Naive thymus-derived CD4-positive, alpha-beta T cell (primary cell): ENCODE results near the gene PTH2. TPM values are rescaled to one million over a fixed set of nuclear protein-coding genes. Genes with fewer than 3 reads are reported as not detected.
A peak's percentile ranks its signal among the peaks of the same experiment; 100 is the strongest.

Source experiments
- ATAC-seq: fragments of 150-1000 bp; cut with Tn5 transposase; 2 replicates; pipeline ENCODE4 v1.10.0; 2021; ENCODE audit warnings: mild to moderate bottlenecking, moderate library complexity
- CTCF ChIA-PET: fragments of 350-600 bp; sonication (Branson Sonifier 250); formaldehyde crosslinking; loops from one replicate; lab custom pipeline; 2021; ENCODE audit warnings: antibody characterized with exemption; lab: Charles Lee
- POLR2A ChIA-PET: fragments of 350-600 bp; sonication (Branson Sonifier 250); formaldehyde crosslinking; loops from one replicate; lab custom pipeline; 2021; ENCODE audit warnings: antibody characterized with exemption, inconsistent platforms; lab: Charles Lee
- DNase-seq, 9 donors: peaks; one replicate each; pipeline versions ENCODE4 v3.0.0 to v3.0.0-alpha.2; 2020 to 2022; ENCODE audit warnings: mixed read lengths in 1 of 9
- H3K27ac ChIP-seq: one replicate; pipeline ENCODE4 v1.7.0; 2013; ENCODE audit warnings: mild to moderate bottlenecking, low read depth, low read length, moderate library complexity
- H3K27me3 ChIP-seq, 2 donors: one replicate each; pipeline ENCODE4 v1.7.0; 2013; ENCODE audit warnings: low read length in 2 of 2, mild to moderate bottlenecking in 2 of 2, moderate library complexity in 2 of 2; ENCODE audit not compliant: control insufficient read depth in 2 of 2, insufficient read depth in 2 of 2
- H3K36me3 ChIP-seq, 3 experiments: 1 replicate in 2 of 3; 2 replicates in 1 of 3; pipeline ENCODE4 v1.7.0; 2013; ENCODE audit warnings: low read length in 3 of 3, mild to moderate bottlenecking in 3 of 3, moderate library complexity in 1 of 3; ENCODE audit not compliant: insufficient read depth in 3 of 3, control insufficient read depth in 2 of 3
- H3K4me1 ChIP-seq, 2 donors: one replicate each; pipeline ENCODE4 v1.7.0; 2013; ENCODE audit warnings: low read length in 2 of 2, mild to moderate bottlenecking in 2 of 2, moderate library complexity in 1 of 2; ENCODE audit not compliant: control insufficient read depth in 2 of 2, insufficient read depth in 2 of 2
- H3K4me3 ChIP-seq: 2 replicates; pipeline ENCODE4 v1.7.0; 2013; ENCODE audit warnings: mild to moderate bottlenecking, low read length
- H3K9me3 ChIP-seq, 3 experiments: 1 replicate in 2 of 3; 2 replicates in 1 of 3; pipeline ENCODE4 v1.7.0; 2013; ENCODE audit warnings: low read length in 3 of 3; ENCODE audit not compliant: control insufficient read depth in 2 of 3
- H3K27ac Mint-ChIP-seq, 9 donors: one replicate each; pipeline ENCODE4 v1.8.0; 2020 to 2022; ENCODE audit warnings: mixed read lengths in 9 of 9, mild to moderate bottlenecking in 8 of 9, moderate library complexity in 5 of 9, inconsistent platforms in 2 of 9
- H3K27me3 Mint-ChIP-seq, 5 donors: one replicate each; pipeline ENCODE4 v1.8.0; 2021 to 2022; ENCODE audit warnings: mixed read lengths in 5 of 5, mild to moderate bottlenecking in 1 of 5
- H3K36me3 Mint-ChIP-seq, 5 donors: one replicate each; pipeline ENCODE4 v1.8.0; 2020 to 2022; ENCODE audit warnings: mixed read lengths in 5 of 5, mild to moderate bottlenecking in 3 of 5, inconsistent platforms in 1 of 5
- H3K4me1 Mint-ChIP-seq, 7 donors: one replicate each; pipeline ENCODE4 v1.8.0; 2020 to 2022; ENCODE audit warnings: mixed read lengths in 7 of 7, mild to moderate bottlenecking in 3 of 7, inconsistent platforms in 1 of 7
- H3K4me3 Mint-ChIP-seq, 10 donors: one replicate each; pipeline ENCODE4 v1.8.0; 2020 to 2022; ENCODE audit warnings: mild to moderate bottlenecking in 10 of 10, mixed read lengths in 10 of 10, moderate library complexity in 6 of 10, inconsistent platforms in 2 of 10
- H3K9me3 Mint-ChIP-seq, 11 donors: one replicate each; pipeline ENCODE4 v1.8.0; 2020 to 2022; ENCODE audit warnings: mixed read lengths in 11 of 11, mild to moderate bottlenecking in 4 of 11, inconsistent platforms in 1 of 11, moderate library complexity in 1 of 11
- intact Hi-C, 2 donors: fragments of 100-400 bp; cut with micrococcal nuclease; formaldehyde crosslinking; loops; one replicate each; pipeline ENCODE4 v1.15.1; 2023
- polyA plus RNA-seq, 2 donors: library from polyadenylated mRNA; unstranded; fragments of 300-500 nt; fragmentation: Illumina TruSeq; gene quantifications; one replicate each; pipeline ENCODE4 v1.2.3, GENCODE V29; 2021
- total RNA-seq, 6 experiments: library from RNA in 5 of 6; stranded (reverse) in 5 of 6; gene quantifications; 1 replicate in 5 of 6; 2 replicates in 1 of 6; pipeline ENCODE4 v1.2.3 and lab custom pipeline; 2021 to 2026

PTH2 gene
- total and polyA plus RNA-seq, 7 experiments from 2014 or later: not detected

DNA sequence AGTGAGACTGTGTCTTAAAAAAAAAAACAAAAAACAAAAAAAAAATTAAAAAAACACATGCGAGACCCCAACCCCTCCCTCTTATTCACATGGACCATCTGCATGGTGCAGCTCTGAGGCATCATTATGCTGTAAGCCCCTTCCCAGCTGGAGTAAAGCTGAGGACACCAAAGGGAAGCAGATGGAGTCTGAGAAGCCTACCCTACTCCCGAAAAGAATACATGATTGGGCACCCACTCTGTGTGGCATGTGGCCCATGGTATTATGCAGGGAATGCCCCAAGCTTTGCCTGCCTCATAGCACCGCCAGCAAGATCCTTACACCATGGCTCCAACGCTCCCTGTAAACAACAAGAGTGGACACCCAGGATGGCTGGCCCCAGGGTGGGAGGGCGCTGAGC lies 4.7 kb downstream of the PTH2 start:
- H3K27me3 Mint-ChIP-seq: peaks cover 39 to 65% (median 56%) of the 10 kb centered on the region in 5 donors
- ATAC-seq (no peak), DNase-seq (no peak)
- no peak overlapping the region for H3K4me3 ChIP-seq
- peaks cover 0 to 2% (median 0%) of the 10 kb centered on the region in 11 donors for H3K9me3 Mint-ChIP-seq
- no peak overlapping the region for H3K27ac Mint-ChIP-seq
- no peaks in the 10 kb centered on the region for H3K36me3 ChIP-seq
- intact Hi-C loops: no loop called here
- ChIA-PET POLR2A (interaction anchor here (1.1 to 1.9 kb wide), 4 partner anchors 8 to 34 kb away, joined by 4 to 7 read pairs (median 5); partner anchors contain the start of gene PIH1D1), CTCF (no interaction called here)
- no peaks in the 10 kb centered on the region for H3K9me3 ChIP-seq
- peaks cover 21 to 22% of the 10 kb centered on the region in 2 donors for H3K4me1 ChIP-seq
- no peak overlapping the region for H3K4me3 Mint-ChIP-seq
- H3K27ac ChIP-seq: no peak overlapping the region
- H3K4me1 Mint-ChIP-seq: peaks cover 20 to 34% (median 29%) of the 10 kb centered on the region in 7 donors
- peaks cover 0 to 5% (median 0%) of the 10 kb centered on the region in 5 donors for H3K36me3 Mint-ChIP-seq
- peaks cover 17 to 22% of the 10 kb centered on the region in 2 donors for H3K27me3 ChIP-seq

DNA sequence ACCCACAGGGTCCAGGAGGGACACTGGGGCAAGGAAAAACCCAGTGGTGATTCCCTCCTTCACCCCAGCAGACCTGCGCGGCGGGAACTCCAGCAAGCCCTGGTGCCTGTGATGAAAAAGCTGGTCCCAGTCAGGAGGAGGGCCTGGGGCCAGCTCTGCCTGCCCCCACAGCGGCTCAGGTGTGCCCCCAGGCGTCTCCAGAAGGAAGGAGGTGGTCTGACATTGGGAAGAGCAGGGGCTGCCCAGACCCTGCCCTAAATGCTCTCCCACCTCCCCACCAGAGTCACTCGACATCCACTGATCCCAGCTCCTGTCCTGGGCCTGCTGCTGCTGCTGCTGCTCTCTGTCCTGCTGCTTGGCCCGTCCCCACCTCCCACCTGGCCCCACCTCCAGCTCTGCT lies 6.2 kb downstream of the PTH2 start:
- ChIA-PET POLR2A (interaction anchor here (1.4 to 1.7 kb wide), 3 partner anchors 10 to 34 kb away, joined by 3 to 5 read pairs (median 4); partner anchors contain the start of gene PIH1D1), CTCF (interaction anchor here (0.7 to 1.9 kb wide), 4 partner anchors 10 to 25 kb away, joined by 3 to 4 read pairs (median 3); no protein-coding TSS in a partner anchor)
- Mint-ChIP-seq H3K4me1 (peaks cover 16 to 29% (median 26%) of the 10 kb centered on the region in 7 donors), H3K4me3 (no peak overlapping the region), H3K27me3 (peaks cover 30 to 55% (median 45%) of the 10 kb centered on the region in 5 donors), H3K9me3 (peaks cover 0 to 3% (median 0%) of the 10 kb centered on the region in 11 donors), H3K36me3 (peaks cover 0 to 5% (median 0%) of the 10 kb centered on the region in 5 donors), H3K27ac (no peak overlapping the region)
- ATAC-seq (no peak), DNase-seq (no peak)
- H3K4me3 ChIP-seq: no peak overlapping the region
- H3K9me3 ChIP-seq: no peaks in the 10 kb centered on the region
- intact Hi-C loops: no loop called here
- peaks cover 9% of the 10 kb centered on the region in 2 donors for H3K4me1 ChIP-seq
- no peak overlapping the region for H3K27ac ChIP-seq
- no peaks in the 10 kb centered on the region for H3K36me3 ChIP-seq
- peaks cover 7 to 16% of the 10 kb centered on the region in 2 donors for H3K27me3 ChIP-seq

DNA sequence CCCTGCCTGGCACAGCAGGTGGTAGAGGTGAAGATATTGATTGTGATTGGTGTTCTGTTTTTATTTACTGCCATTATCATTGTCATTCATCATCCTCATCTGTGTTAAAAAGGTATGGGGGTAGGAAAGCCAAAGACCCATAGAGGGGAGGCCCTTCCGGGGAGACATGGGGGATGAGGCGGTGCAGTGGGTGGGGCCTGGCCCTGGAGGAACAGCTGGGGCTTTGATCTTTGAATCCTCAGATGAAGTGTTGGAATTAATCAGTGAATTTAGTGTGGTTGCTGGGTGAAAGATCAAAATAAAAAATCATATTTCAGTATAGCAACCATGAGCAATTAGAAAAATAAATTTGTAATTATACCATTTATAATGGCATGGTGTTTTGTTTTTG lies 7.4 kb downstream of the PTH2 start:
- no peak for DNase-seq

DNA sequence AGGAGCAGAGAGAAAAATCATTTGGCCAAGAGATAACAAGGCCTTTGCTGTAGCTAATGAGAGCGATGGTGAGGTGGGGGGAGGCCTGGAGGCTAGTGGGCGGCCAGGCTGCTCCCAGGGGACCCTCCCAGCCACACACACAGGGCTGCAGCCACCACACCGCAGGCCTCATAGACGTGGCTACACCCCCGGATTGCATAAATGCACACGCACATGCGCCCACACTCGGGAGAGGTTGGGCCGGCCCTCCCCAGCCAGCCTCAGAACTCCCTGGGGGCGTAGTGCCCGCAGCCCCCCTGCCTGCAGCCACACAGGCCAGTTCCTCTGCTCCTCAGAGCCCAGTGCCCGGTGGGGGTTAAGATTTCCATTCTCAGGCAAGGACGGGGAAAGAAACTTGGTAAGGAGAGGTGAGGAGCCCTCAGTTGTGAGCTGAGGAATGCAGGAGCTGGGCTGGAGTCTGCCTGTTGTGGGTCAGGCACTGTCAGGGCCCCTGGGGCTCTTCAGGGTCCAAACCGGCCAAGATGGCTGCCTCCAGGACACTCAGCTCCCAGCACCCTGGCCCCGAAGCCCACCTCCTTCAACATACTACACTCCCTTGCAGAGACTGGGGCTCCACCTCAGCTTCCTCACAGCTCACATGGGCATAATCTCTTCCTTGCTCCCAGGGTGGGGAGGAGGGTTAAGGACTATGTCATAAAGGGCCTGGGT lies 8.0 kb downstream of the PTH2 start:
- Mint-ChIP-seq H3K4me3 (no peak overlapping the region), H3K9me3 (peaks cover 0 to 3% (median 0%) of the 10 kb centered on the region in 11 donors), H3K4me1 (peaks cover 20 to 31% (median 26%) of the 10 kb centered on the region in 7 donors), H3K36me3 (peaks cover 0 to 2% (median 0%) of the 10 kb centered on the region in 5 donors), H3K27ac (peak overlapping the region in 1 of 9 donors; percentile 48), H3K27me3 (peaks cover 13 to 37% (median 28%) of the 10 kb centered on the region in 5 donors)
- POLR2A ChIA-PET: interaction anchor here (1.2 to 1.3 kb wide), 2 partner anchors 9 to 21 kb away, joined by 3 read pairs; no protein-coding TSS in a partner anchor
- H3K4me3 ChIP-seq: no peak overlapping the region
- no peaks in the 10 kb centered on the region for H3K9me3 ChIP-seq
- intact Hi-C loops: no loop called here
- CTCF ChIA-PET: no interaction called here
- ATAC-seq (no peak), DNase-seq (no peak)
- peaks cover under 1 to 5% of the 10 kb centered on the region in 2 donors for H3K4me1 ChIP-seq
- no peak overlapping the region for H3K27ac ChIP-seq
- H3K27me3 ChIP-seq: peaks cover 0 to 5% of the 10 kb centered on the region in 2 donors
- H3K36me3 ChIP-seq: no peaks in the 10 kb centered on the region

More for the DNA sequence above, 7.4 kb downstream of the PTH2 start:
- H3K27ac Mint-ChIP-seq: peak overlapping the region in 1 of 9 donors; percentile 21
- ChIA-PET CTCF (interaction anchor here (0.5 to 1.9 kb wide), 3 partner anchors 9 to 818 kb away, joined by 3 to 5 read pairs (median 4); no protein-coding TSS in a partner anchor), POLR2A (interaction anchor here (0.6 to 1.3 kb wide), 3 partner anchors 8 to 21 kb away, joined by 3 read pairs; no protein-coding TSS in a partner anchor)
- intact Hi-C loops: no loop called here
- Histone ChIP-seq H3K4me3 (no peak overlapping the region), H3K36me3 (no peaks in the 10 kb centered on the region), H3K27me3 (peaks cover 0 to 5% of the 10 kb centered on the region in 2 donors), H3K27ac (no peak overlapping the region), H3K4me1 (peaks cover 0 to 4% of the 10 kb centered on the region in 2 donors), H3K9me3 (no peaks in the 10 kb centered on the region)
- peaks cover 0 to 2% (median 0%) of the 10 kb centered on the region in 5 donors for H3K36me3 Mint-ChIP-seq
- H3K4me1 Mint-ChIP-seq: peaks cover 19 to 30% (median 26%) of the 10 kb centered on the region in 7 donors
- peaks cover 19 to 42% (median 33%) of the 10 kb centered on the region in 5 donors for H3K27me3 Mint-ChIP-seq
- ATAC-seq: no peak
- peaks cover 0 to 3% (median 0%) of the 10 kb centered on the region in 11 donors for H3K9me3 Mint-ChIP-seq
- no peak overlapping the region for H3K4me3 Mint-ChIP-seq

DNA sequence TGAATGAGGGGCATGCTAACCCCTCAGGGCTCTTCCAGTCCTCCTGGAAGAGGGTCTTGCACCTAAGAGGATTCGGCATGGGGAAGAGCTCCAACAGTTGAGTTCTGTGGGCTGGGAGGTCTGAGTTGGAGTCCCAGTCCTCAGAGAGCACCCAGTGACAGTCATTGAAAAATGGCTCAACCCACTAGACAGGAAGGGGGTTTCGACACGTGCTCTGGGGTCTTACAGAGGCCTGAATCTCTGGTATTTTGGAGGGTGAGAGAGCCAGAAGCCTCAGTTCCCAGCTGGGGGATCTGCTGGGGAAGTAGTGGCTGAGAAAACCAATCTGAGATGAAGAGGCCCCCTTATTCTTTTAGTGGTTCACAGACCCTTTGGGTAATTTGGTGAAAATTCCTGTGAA lies 9.0 kb downstream of the PTH2 start:
- Histone ChIP-seq H3K9me3 (no peaks in the 10 kb centered on the region), H3K36me3 (no peaks in the 10 kb centered on the region), H3K4me3 (no peak overlapping the region), H3K4me1 (peaks cover 10 to 15% of the 10 kb centered on the region in 2 donors), H3K27ac (no peak overlapping the region), H3K27me3 (peaks cover 0 to 4% of the 10 kb centered on the region in 2 donors)
- Mint-ChIP-seq H3K36me3 (peaks cover 0 to 5% (median 0%) of the 10 kb centered on the region in 5 donors), H3K4me1 (peaks cover 28 to 38% (median 33%) of the 10 kb centered on the region in 7 donors), H3K27me3 (peaks cover 3 to 27% (median 18%) of the 10 kb centered on the region in 5 donors), H3K4me3 (no peak overlapping the region), H3K9me3 (peaks cover 0 to 2% (median 0%) of the 10 kb centered on the region in 11 donors), H3K27ac (no peak overlapping the region)
- no peak for DNase-seq
- intact Hi-C loops: no loop called here
- no peak for ATAC-seq
- CTCF ChIA-PET: interaction anchor here (1.1 kb wide), 1 partner anchor 31 kb away, joined by 5 read pairs; no protein-coding TSS in a partner anchor
- POLR2A ChIA-PET: no interaction called here

DNA sequence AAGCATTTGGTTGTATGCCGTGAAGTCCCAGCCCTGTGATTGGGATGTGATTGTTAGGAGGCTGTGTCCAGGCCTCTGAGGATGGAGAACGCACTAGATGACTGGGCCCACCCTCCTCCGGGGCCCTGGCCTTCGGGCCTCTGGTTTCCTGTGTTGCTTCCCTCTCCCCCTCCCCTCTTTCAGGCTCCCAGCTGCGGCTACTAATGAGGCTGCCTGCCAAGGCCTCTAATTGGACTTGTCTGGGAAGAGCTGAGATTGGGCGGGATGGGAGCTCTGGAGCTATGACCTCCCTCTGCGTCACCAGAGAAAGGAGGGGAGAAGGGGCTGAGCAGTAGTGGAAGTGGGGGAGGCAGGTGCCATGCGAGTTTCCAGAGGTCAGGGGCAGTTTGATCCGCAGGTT lies 9.9 kb downstream of the PTH2 start:
- peaks cover 37 to 47% (median 42%) of the 10 kb centered on the region in 7 donors for H3K4me1 Mint-ChIP-seq
- CTCF ChIA-PET: interaction anchor here (0.7 to 1.4 kb wide), 4 partner anchors 16 to 500 kb away, joined by 3 to 5 read pairs (median 4); no protein-coding TSS in a partner anchor
- intact Hi-C loops: no loop called here
- no peak overlapping the region for H3K4me3 Mint-ChIP-seq
- H3K27me3 Mint-ChIP-seq: peaks cover 0 to 19% (median 10%) of the 10 kb centered on the region in 5 donors
- POLR2A ChIA-PET: interaction anchor here (1.7 kb wide), 1 partner anchor 56 kb away, joined by 4 read pairs; no protein-coding TSS in a partner anchor
- H3K27ac Mint-ChIP-seq: peak overlapping the region in 2 of 9 donors; percentile 4 to 34
- H3K9me3 Mint-ChIP-seq: peaks cover 0 to 2% (median 0%) of the 10 kb centered on the region in 11 donors
- Histone ChIP-seq H3K4me3 (no peak overlapping the region), H3K36me3 (no peaks in the 10 kb centered on the region), H3K4me1 (peaks cover 16 to 24% of the 10 kb centered on the region in 2 donors), H3K27me3 (no peaks in the 10 kb centered on the region), H3K27ac (no peak overlapping the region), H3K9me3 (no peaks in the 10 kb centered on the region)
- DNase-seq: no peak
- ATAC-seq: no peak
- peaks cover 0 to 6% (median 0%) of the 10 kb centered on the region in 5 donors for H3K36me3 Mint-ChIP-seq
